Endothelial cell of umbilical vein (primary cell): ENCODE data around the gene TMEM207.

Experiments used
- EZH2 ChIP-seq: IDR thresholded peaks from 2 replicates; pipeline ENCODE4 v1.6.1; 2012; ENCODE audit warnings: borderline replicate concordance, low read depth, mild to moderate bottlenecking, moderate library complexity, low read length, inconsistent platforms; ENCODE audit not compliant: severe bottlenecking
- FOS ChIP-seq: IDR thresholded peaks from 2 replicates; pipeline ENCODE4 v1.6.1; 2011; ENCODE audit warnings: mild to moderate bottlenecking, low read length, moderate library complexity, borderline replicate concordance; ENCODE audit not compliant: insufficient read depth
- MYC ChIP-seq: IDR thresholded peaks from one replicate; pipeline ENCODE4 v1.6.1; 2011; ENCODE audit warnings: mild to moderate bottlenecking, low read depth, low read length
- POLR2A ChIP-seq: IDR thresholded peaks from 2 replicates; pipeline ENCODE4 v1.6.1; 2012; ENCODE audit warnings: low read depth, mild to moderate bottlenecking, control low read depth, low read length
- TF ChIP-seq, protein P1 (sequence below), 2 donors: IDR thresholded peaks; 1 replicate in 1 of 2; 2 replicates in 1 of 2; pipeline ENCODE4 v1.5.1; 2011; ENCODE audit warnings: low read length in 2 of 2, mild to moderate bottlenecking in 2 of 2, moderate library complexity in 2 of 2, control low read depth in 1 of 2, inconsistent platforms in 1 of 2, low read depth in 1 of 2; ENCODE audit not compliant: insufficient read depth in 1 of 2; ENCODE audit errors: extremely low read depth in 1 of 2

DNA sequence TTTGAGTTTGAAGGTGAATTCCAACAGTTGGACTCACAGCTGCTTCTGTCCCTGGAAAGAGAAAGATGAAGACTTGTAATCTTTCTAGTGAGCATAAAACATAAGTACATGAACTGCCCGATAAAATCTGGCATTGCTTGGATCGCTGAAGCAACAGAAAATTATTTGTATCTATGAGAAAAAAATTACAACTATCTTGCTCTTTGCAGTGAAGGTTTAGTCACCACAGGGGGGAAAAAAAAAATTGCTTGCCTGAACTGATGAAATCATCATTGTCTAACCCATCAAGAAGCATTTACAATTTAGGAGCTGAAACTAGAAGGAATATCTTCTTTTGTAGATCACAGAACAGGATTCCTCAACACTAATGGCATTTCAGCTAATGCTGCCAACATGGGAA, 20.0 kb downstream of the TMEM207 start:
- no peak for TF ChIP-seq EZH2
- TF ChIP-seq, protein P1, sequence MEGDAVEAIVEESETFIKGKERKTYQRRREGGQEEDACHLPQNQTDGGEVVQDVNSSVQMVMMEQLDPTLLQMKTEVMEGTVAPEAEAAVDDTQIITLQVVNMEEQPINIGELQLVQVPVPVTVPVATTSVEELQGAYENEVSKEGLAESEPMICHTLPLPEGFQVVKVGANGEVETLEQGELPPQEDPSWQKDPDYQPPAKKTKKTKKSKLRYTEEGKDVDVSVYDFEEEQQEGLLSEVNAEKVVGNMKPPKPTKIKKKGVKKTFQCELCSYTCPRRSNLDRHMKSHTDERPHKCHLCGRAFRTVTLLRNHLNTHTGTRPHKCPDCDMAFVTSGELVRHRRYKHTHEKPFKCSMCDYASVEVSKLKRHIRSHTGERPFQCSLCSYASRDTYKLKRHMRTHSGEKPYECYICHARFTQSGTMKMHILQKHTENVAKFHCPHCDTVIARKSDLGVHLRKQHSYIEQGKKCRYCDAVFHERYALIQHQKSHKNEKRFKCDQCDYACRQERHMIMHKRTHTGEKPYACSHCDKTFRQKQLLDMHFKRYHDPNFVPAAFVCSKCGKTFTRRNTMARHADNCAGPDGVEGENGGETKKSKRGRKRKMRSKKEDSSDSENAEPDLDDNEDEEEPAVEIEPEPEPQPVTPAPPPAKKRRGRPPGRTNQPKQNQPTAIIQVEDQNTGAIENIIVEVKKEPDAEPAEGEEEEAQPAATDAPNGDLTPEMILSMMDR (IDR thresholded peaks at IDR 0.05; ENCODE audit: extremely low read depth in 1 of 2, insufficient read depth in 1 of 2, low read depth in 1 of 2, low read length in 2 of 2) = no peak
- TF ChIP-seq MYC = no peak
- TF ChIP-seq FOS = no peak
- no peak for TF ChIP-seq POLR2A
